HEK293 (cell line): ENCODE data around the gene COL9A3.

ENCODE experiments used
- CTCF ChIA-PET: fragments of 350-600 bp; formaldehyde crosslinking; extraction: SDS; loops from one replicate; lab custom pipeline; 2021; ENCODE audit warnings: antibody characterized with exemption; lab: Yijun Ruan, JAX
- POLR2A ChIA-PET: fragments of 300-600 bp; formaldehyde crosslinking; extraction: SDS; loops from one replicate; lab custom pipeline; 2020; ENCODE audit warnings: antibody characterized with exemption, inconsistent platforms; lab: Yijun Ruan, JAX
- H3K27ac ChIP-seq: fragments of 200-500 bp; sonication (Bioruptor generic); 2 replicates; pipeline ENCODE4 v1.5.1; 2014; ENCODE audit warnings: low read depth, low read length, control low read depth, inconsistent platforms; ENCODE audit errors: extremely low read depth
- H3K36me3 ChIP-seq, 2 experiments: fragments of 200-500 bp in 1 of 2; sonication (Bioruptor generic) in 1 of 2; 1 replicate in 1 of 2; 2 replicates in 1 of 2; pipeline ENCODE4 v1.5.1; 2014 to 2017; ENCODE audit warnings: inconsistent platforms in 2 of 2, low read length in 2 of 2; ENCODE audit not compliant: control insufficient read depth in 2 of 2, insufficient read depth in 1 of 2
- H3K4me1 ChIP-seq: fragments of 200-500 bp; sonication (Bioruptor generic); 2 replicates; pipeline ENCODE4 v1.5.1; 2014; ENCODE audit warnings: mild to moderate bottlenecking, low read length, inconsistent platforms; ENCODE audit not compliant: control insufficient read depth, insufficient read depth
- H3K4me3 ChIP-seq: 2 replicates; pipeline ENCODE4 v1.5.1; 2011; ENCODE audit warnings: low read depth, mild to moderate bottlenecking, control low read depth, low read length, moderate library complexity
- H3K9me3 ChIP-seq: fragments of 200-500 bp; sonication (Bioruptor generic); 2 replicates; pipeline ENCODE4 v1.5.1; 2014; ENCODE audit warnings: low read depth, low read length, inconsistent platforms; ENCODE audit not compliant: control insufficient read depth, insufficient read depth
- KLF8 ChIP-seq: fragments of 450-650 bp; formaldehyde crosslinking; IDR thresholded peaks from 2 replicates; pipeline ENCODE4 v1.5.1; 2016; ENCODE audit warnings: missing biosample characterization, missing genetic modification characterization
- OSR2 ChIP-seq: fragments of 450-650 bp; formaldehyde crosslinking; IDR thresholded peaks from 2 replicates; pipeline ENCODE4 v1.5.1; 2016; ENCODE audit warnings: missing biosample characterization, missing genetic modification characterization
- ZBTB21 ChIP-seq: fragments of 450-650 bp; formaldehyde crosslinking; IDR thresholded peaks from 2 replicates; pipeline ENCODE4 v1.5.1; 2017; ENCODE audit warnings: missing biosample characterization, missing genetic modification characterization
- ZNF112 ChIP-seq: fragments of 450-650 bp; formaldehyde crosslinking; IDR thresholded peaks from 2 replicates; pipeline ENCODE4 v1.5.0; 2017; ENCODE audit warnings: missing biosample characterization, missing genetic modification characterization
- ZNF148 ChIP-seq: fragments of 450-650 bp; formaldehyde crosslinking; IDR thresholded peaks from 2 replicates; pipeline ENCODE4 v1.5.0; 2017; ENCODE audit warnings: missing biosample characterization, missing genetic modification characterization, borderline replicate concordance
- ZNF214 ChIP-seq: fragments of 450-650 bp; formaldehyde crosslinking; IDR thresholded peaks from 2 replicates; pipeline ENCODE4 v1.5.1; 2017; ENCODE audit warnings: missing biosample characterization, mild to moderate bottlenecking, missing genetic modification characterization, borderline replicate concordance
- ZNF626 ChIP-seq: fragments of 450-650 bp; sonication (Bioruptor Pico); formaldehyde crosslinking; IDR thresholded peaks from 2 replicates; pipeline ENCODE4 v1.5.1; 2018; ENCODE audit warnings: missing biosample characterization, missing genetic modification characterization, inconsistent platforms
- ZNF704 ChIP-seq: fragments of 450-650 bp; formaldehyde crosslinking; IDR thresholded peaks from 2 replicates; pipeline ENCODE4 v1.5.1; 2016; ENCODE audit warnings: missing biosample characterization, missing genetic modification characterization
- TF ChIP-seq, protein P1 (sequence below): fragments of 450-650 bp; formaldehyde crosslinking; IDR thresholded peaks from 2 replicates; pipeline ENCODE4 v1.5.1; 2016; ENCODE audit warnings: missing biosample characterization, missing genetic modification characterization
- TF ChIP-seq, protein P2 (sequence below): fragments of 450-650 bp; formaldehyde crosslinking; IDR thresholded peaks from 2 replicates; pipeline ENCODE4 v1.5.1; 2016; ENCODE audit warnings: missing biosample characterization, missing genetic modification characterization

Gene COL9A3

GRCh38 chr20:62772990-62773844, 43.6 kb upstream of the COL9A3 start:
- POLR2A ChIA-PET: no interaction called here
- TF ChIP-seq, protein P1, sequence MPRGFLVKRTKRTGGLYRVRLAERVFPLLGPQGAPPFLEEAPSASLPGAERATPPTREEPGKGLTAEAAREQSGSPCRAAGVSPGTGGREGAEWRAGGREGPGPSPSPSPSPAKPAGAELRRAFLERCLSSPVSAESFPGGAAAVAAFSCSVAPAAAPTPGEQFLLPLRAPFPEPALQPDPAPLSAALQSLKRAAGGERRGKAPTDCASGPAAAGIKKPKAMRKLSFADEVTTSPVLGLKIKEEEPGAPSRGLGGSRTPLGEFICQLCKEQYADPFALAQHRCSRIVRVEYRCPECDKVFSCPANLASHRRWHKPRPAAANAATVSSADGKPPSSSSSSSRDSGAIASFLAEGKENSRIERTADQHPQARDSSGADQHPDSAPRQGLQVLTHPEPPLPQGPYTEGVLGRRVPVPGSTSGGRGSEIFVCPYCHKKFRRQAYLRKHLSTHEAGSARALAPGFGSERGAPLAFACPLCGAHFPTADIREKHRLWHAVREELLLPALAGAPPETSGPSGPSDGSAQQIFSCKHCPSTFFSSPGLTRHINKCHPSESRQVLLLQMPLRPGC (tag by site-specific recombination): no peak
- TF ChIP-seq ZNF704: no peak
- TF ChIP-seq OSR2 (tag by site-specific recombination): no peak
- TF ChIP-seq, protein P2, sequence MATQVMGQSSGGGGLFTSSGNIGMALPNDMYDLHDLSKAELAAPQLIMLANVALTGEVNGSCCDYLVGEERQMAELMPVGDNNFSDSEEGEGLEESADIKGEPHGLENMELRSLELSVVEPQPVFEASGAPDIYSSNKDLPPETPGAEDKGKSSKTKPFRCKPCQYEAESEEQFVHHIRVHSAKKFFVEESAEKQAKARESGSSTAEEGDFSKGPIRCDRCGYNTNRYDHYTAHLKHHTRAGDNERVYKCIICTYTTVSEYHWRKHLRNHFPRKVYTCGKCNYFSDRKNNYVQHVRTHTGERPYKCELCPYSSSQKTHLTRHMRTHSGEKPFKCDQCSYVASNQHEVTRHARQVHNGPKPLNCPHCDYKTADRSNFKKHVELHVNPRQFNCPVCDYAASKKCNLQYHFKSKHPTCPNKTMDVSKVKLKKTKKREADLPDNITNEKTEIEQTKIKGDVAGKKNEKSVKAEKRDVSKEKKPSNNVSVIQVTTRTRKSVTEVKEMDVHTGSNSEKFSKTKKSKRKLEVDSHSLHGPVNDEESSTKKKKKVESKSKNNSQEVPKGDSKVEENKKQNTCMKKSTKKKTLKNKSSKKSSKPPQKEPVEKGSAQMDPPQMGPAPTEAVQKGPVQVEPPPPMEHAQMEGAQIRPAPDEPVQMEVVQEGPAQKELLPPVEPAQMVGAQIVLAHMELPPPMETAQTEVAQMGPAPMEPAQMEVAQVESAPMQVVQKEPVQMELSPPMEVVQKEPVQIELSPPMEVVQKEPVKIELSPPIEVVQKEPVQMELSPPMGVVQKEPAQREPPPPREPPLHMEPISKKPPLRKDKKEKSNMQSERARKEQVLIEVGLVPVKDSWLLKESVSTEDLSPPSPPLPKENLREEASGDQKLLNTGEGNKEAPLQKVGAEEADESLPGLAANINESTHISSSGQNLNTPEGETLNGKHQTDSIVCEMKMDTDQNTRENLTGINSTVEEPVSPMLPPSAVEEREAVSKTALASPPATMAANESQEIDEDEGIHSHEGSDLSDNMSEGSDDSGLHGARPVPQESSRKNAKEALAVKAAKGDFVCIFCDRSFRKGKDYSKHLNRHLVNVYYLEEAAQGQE: 0 out of 2 replicates have a peak, but pooled peaks have one; percentile 20
- TF ChIP-seq KLF8: no peak
- 0 out of 2 replicates have a peak, but pooled peaks cover 3% of the 10 kb centered on the region for H3K4me1 ChIP-seq
- H3K36me3 ChIP-seq: no peaks in the 10 kb centered on the region
- no peak overlapping the region for H3K4me3 ChIP-seq
- no peak overlapping the region for H3K27ac ChIP-seq
- CTCF ChIA-PET: interaction anchor here (1.3 to 2.1 kb wide), 3 partner anchors 18 to 105 kb away, joined by 3 to 10 read pairs (median 4); no protein-coding TSS in a partner anchor
- no peaks in the 10 kb centered on the region for H3K9me3 ChIP-seq

GRCh38 chr20:62773845-62774714, 42.8 kb upstream of the COL9A3 start:
- no peaks in the 10 kb centered on the region for H3K9me3 ChIP-seq
- TF ChIP-seq ZNF148 (tag by site-specific recombination): no peak
- no peak for TF ChIP-seq ZNF112 (tag by site-specific recombination)
- no peak for TF ChIP-seq ZBTB21 (tag by site-specific recombination)
- TF ChIP-seq ZNF214 (tag by site-specific recombination): no peak
- TF ChIP-seq ZNF626 (tag by site-specific recombination): no peak
- POLR2A ChIA-PET: no interaction called here
- H3K36me3 ChIP-seq: no peaks in the 10 kb centered on the region
- CTCF ChIA-PET: interaction anchor here (0.7 to 2.1 kb wide), 4 partner anchors 18 to 157 kb away, joined by 3 to 10 read pairs (median 4); no protein-coding TSS in a partner anchor
- no peak overlapping the region for H3K4me3 ChIP-seq
- H3K4me1 ChIP-seq: 0 out of 2 replicates have a peak, but pooled peaks cover 3% of the 10 kb centered on the region
- no peak overlapping the region for H3K27ac ChIP-seq
